UCSD-AML1 (cell line): ENCODE measurements around the gene GMCL1.
"Not testable (repeated sequence)": the region's sequence is repeated elsewhere in the genome, so short reads cannot be mapped to it uniquely, and the experiment has no call there.

Source experiments
- DNase-seq: peaks from one replicate; lab custom pipeline; 2025; ENCODE audit not compliant: unreplicated experiment; lab: John Stamatoyannopoulos, UW

GMCL1 gene, protein sequence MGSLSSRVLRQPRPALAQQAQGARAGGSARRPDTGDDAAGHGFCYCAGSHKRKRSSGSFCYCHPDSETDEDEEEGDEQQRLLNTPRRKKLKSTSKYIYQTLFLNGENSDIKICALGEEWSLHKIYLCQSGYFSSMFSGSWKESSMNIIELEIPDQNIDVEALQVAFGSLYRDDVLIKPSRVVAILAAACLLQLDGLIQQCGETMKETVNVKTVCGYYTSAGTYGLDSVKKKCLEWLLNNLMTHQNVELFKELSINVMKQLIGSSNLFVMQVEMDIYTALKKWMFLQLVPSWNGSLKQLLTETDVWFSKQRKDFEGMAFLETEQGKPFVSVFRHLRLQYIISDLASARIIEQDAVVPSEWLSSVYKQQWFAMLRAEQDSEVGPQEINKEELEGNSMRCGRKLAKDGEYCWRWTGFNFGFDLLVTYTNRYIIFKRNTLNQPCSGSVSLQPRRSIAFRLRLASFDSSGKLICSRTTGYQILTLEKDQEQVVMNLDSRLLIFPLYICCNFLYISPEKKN

DNA sequence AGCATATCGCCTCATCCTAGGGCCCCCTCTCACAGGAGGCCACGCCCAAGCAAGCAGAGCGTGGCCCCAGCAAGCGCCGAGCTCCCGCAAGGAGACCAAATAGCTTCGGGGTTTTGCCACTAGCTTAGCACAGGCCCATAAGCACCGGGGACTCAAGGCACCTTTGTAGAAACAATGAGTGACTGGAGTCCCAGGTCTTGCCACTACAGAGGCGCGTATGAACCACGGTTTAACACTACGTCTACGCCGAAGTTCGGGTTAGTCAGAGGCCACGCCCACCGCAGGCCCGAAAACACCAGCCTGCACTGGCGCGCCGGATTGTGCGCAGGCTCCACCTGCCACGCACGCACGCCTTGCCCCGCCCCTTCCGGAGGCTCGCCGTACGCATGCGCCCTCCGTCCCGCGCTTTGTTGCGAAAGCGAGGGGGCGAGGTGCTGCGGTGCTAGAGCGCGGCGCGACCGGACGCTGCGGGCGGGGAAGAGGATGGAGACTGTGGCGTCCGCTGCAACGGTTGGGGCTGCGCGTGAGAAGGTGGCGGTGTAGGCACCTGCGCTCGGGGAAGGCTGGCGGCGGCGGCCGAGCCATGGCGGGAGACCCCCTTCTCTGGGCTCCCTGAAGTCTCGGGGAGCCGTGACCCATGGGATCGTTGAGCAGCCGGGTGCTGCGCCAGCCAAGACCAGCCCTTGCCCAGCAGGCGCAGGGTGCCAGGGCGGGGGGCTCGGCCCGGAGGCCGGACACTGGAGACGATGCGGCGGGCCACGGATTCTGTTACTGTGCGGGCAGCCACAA lies at the start of gene GMCL1:
Gene GMCL1, plus strand, starts transcription at position 405 of the 789 bp plus-strand sequence. Its CDS starts 233 bp downstream, at position 638.
- DNase-seq: peak; percentile 97

DNA sequence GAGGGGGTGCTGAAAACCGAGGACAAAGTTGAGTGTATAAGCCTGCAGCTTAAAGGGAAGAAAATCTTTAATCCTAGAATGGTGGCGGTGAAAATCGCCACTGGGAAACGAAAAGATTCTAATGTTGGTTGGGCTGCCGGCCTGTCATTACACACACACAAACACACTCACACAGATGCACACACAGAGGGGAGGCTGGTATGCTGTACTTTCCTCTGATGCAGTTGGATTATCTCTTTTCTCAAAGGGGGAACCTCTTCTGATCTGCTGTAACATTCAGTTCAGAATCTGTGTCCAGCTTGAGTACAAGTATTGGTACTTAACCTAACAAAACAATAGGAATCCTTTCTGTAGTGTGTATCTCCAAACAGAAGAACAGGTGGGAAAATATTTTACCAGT lies 48.5 kb upstream of the GMCL1 start:
- no peak for DNase-seq

DNA sequence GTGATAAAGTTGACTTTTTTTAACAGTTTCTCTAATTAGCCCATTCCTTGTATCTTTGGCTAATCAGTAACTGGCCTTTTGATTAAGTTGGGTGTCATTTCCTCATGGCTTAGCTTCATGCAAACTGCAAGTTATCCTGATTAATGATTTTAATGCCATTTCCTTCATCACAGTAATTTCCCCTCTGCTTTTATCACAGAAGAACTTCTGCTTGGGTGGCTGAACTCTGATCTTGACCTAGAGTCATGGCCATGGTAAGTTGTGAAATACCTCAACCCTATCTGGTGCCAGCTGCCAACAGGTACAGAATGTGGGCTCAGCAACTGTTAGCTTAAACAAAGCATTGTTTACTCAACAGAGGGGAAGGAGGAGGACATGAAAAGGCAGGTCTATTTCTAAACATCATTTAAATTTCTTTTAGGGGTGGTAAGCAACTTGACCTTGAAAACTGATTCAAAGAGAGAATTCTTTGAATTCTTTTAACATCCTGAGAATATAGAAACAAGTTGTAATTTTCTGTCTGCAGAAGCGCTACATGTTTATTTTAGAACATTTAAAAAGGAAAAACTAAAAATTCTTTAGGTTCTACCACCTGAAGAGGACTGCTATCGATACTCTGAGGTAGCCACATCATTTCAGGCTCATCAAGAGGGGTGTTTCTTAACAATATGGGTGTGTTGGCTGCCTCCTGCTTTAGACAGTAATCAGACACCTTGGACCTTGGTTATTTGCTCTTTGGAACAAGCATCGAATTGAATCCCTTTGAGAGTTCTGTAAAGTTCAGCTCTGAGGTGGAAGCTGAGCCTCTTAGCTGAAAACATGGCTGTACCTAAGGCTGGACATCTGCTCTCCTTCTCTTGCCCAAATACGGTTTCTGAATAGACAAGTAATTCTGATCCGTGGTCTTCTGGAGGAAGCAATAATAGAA lies 47.9 kb upstream of the GMCL1 start:
- DNase-seq: no peak

DNA sequence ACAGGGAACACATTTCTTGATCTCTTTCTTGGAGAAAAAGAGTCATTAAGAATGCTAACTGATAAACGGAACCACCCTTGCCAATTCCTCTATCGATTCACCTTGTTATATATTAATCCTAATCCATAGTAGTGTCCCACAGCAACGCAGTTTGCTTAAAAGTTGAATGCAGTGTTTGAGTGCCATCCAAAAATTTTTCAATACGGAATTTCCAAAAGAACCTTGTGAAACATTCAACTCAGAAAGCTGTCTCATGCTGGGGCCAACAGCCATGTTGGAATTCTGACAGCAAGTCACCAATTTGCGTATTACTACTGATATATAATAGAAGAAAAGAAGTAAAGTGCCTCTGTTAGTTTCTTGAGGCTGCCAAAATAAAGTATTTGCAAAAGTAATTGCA lies 45.2 kb upstream of the GMCL1 start:
- DNase-seq: no peak

DNA sequence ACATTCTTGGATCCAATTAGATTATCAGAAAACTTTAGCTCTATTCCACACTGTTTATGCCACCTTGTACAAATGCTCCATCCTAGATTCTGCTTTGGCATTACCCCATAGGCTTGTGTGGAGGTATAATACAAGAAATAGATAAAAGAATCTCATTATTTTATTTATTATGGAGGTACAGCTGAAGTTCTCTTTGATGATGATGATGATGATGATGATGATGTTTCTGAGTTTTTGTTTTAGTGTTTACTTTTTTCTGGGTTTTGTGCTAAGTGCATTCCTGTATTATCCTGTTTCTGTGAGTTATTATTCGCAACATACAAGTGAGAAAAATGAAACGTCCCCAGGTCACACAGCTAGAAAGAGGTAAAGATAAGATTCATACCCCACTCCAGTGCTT lies 44.1 kb upstream of the GMCL1 start:
- no peak for DNase-seq

DNA sequence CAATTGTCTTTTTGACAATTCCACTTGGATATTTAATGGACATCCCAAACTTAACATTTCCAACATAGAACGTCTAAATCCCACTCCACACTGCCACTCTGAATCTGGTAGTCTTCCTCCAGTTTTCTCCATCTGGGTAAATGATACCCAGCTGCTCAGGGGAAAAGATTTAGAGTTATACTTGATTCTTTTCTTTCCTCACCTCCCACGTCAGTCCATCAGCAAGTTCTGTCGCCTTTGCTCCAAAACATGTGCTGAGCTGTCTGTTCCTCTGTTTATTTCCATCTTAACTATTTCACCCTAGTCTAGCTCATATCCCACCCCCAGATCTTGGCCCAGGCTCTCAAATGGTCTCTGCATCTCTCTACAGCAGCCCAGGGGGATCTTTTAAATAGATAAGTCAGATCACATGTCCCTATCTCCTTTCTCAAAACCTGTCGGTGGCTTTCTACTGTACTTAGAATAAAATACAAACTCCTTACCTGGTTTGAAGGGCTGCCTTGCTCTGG lies 43.4 kb upstream of the GMCL1 start:
- no peak for DNase-seq

DNA sequence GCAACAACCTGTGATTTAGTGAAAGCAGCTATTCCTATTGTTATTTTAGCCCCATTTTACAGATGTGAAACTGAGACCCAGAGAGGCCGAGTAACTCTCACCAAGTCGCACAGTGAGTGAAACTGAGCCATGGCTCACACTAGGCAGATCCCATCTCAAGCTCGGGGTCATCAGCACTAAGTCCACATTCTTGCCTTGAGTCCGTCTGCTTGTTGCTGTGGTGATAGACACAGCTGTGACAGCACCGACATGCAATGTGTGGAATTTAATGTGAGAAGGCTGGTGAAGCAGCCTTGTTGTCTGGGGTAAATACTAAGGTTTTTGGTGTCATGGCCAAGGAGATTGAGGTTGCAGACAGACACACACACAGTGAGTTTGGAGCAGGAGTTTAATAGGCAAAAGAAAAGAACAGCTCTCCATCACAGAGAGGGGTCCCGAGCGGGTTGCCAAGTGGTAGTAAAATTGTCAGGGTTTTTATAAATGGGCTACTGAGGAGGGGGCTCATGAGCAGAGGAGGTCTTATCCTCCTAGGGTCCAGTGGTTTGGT lies 40.2 kb upstream of the GMCL1 start:
- no peak for DNase-seq

DNA sequence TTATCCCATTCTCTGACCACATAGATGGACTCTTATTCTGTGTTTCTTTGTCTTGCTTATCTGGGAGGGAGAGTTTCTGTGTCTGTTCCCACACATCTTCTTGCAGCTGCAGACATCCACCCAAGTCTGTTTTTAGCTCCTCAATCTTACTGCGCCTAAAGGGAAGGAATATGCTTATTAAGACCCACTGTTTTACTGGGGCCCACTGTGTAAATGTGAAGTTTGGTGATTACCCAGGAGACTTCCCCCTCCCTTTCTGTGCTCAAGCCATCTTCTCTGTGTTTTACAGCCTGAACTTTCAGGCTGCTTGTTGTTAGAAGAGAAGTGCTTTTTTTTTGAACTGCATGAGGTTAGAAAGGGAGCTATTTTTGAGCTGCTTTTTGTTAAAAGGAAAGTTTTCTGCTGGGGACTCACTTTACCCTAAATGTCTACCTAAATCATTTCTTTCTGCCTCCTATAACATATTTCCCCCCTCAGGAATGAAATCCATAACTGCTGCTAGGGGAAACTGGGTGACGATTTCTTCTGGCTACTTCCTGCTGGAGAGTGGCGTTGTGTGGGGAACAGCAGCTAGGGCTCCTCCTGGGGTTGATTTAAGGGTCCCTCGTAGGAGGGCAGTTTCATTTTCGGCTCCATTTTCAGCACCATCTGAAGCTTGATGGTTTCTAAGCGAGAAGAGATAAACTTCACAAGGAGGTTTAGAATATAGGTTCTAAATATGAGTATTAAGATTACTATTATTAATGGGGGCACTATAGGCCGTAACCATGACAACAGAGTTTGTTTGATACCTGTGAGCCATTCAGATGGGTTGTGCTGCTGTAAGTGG lies 39.5 kb upstream of the GMCL1 start:
- no peak for DNase-seq

DNA sequence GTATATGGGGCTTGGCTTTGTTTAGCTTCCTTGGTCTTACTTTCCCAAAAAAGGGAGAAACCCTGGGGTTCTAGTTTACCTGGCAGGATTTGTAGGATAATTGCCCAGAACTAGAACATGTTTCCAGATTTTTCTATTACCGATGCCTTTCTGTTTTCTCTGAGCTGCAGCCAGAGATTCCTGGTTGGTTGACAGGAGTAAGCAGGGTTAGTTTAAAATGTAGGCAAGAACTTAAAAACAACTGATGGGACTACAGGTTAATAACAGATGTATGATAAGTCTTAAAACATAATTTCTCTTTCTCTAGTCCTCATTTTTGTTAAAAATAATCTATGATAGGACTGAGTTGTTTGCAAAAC lies 38.9 kb upstream of the GMCL1 start:
- DNase-seq: no peak

DNA sequence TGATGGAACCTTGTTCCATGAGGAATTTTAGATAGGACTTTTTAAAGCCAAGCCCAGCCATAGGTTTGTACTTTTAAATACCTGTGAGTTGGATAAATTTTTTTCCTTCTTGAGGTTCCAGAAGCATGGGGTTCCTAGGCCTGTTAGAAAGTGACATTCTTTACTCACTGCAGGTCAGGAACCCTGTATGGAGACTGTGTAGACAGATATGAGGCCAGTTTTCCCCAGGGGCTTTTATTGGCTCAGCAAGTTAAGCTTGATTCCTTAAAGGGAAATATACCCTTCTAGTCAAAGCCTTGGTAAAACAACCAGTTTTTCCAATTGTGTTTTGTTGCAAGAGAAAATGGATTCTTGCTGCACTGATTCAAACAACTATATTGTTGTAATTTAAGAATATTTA lies 38.4 kb upstream of the GMCL1 start:
- DNase-seq: no peak

DNA sequence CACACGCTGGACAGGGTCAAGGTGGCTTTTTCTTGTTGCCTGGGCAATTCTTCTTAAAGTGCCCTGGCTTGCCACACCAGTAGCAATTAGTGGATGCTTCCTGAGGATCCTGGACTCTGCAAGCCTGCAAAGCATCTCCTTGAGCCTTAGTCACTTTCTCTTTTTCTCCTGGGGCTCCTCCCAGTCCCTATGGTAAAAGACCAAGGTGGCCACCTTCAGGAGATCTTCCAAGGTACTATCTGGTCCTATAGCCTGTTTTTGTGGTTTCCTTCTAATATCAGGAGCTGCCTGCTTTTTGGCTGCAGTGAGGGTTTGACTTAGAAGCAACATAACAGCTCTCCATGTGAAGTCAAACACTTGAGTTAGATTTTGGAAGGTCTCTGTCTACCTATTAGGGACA lies 33.3 kb upstream of the GMCL1 start:
- no peak for DNase-seq

DNA sequence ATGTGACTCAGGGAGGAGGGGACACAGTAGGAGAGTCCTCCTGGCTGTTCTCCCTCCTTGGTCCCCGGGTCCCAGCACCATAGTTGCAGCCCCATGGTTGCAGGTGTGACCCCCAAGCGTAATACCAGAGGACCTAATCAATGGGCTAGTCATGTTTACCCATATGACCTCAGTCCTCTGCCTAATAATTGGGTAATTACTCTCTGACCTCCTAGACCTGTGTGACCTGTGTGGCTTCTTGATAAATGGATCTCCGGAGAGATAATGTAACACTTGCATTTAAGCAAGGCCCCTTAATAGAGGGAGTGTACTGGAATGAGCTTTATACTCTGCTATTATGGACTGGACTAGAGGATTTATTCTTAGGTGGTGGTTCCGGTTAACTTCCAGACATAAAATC lies 32.2 kb upstream of the GMCL1 start:
- no peak for DNase-seq

DNA sequence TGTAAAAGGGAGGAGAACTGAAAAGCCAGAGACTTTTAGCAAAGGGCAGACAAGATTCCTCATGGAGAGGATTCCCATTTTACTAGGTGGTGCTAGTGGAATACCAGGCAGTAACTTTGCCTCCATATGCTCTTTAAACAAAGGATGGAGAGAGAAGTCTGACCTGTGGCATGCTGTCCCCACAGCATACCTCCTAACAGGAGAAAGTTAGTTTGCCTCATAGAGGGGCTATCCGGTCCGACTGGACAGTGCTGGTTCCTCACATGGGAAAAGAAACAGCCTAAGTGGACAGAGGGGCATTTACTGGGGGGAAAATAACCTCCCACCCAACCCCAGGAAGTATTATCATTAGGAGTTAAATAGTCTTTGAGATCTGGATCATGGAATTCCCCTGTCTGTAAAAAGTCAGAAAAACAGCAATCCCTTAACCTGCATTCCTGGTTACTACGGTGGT lies 31.6 kb upstream of the GMCL1 start:
- no peak for DNase-seq

DNA sequence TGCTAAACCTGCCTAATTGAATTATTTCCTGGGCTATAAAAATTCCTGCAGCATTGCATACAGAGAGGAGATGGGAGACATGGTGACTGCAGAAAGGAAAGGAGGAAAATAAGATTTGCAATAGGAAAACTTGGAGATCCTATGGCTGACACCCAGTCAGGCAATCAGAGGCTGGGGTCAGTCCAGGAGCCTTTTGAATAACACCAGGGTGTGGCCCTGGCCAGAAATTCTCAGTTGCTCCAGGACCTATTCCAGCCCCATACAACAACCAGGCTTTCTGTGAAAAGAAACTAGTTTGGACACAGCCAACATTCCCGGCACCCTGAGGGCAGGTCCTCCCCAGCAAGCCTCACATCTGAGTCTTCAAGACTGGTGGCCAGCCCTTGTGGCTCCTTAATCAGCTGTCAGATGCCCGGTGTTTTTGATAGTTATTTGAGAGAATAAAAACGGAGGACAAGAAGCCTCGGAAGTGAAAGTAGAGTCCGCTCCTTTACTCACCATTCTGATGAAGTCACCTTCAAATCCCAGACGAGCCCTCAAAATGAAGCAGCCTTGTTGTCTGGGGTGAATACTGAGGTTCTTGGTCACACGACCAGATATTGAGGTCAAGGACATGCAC lies 31.1 kb upstream of the GMCL1 start:
- no peak for DNase-seq

DNA sequence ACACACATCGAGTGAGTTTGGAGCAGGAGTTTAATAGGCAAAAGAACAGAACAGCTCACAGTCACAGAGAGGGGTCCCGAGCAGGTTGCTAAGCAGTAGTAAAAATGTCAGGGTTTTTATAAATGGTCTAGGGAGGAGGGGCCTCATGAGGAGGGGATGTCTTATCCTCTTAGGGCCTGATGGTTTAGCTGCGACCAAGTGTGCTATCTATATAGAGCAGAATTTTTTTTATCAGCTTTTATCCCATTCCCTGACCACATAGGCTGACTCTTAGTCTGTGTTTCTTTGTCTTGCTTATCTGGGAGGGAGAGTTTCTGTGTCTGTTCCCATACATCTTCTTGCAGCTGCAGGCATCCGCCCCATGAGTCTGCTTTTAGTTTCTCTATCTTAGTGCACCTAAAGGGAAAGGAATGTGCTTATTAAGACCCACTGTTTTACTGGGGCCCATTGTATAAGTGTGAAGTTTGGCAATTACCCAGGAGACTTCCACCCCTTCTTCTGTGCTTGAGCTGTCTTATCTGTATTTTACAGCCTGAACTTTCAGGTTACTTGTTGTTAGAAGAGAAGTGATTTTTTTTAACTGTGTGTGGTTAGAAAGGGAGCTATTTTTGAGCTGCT lies 30.4 kb upstream of the GMCL1 start:
- DNase-seq: no peak

DNA sequence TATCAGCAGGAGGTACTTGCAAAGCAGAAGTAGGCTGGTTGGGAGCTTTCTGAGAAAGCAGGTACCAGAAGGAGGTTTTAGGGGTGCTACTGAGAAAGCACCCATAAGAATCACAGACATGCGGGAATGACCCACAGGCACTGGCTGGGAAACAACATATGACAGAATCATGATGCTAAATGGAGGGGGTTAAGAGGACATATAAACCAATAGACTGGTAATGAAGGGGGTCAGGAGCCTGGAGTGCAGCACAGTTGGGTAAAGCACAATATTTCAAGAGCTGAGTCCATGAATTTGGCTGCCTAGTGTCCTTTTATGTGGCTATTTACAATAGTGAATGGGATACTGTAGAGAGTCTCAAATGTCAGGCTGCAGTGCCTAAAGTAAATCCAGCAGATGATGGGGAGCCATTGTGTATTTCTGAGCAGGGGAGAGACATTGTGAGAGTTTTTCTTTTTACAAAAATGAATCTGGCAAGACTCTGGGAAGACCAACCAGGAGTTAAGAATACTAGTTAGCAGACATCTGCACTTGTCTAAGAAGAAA lies 27.6 kb upstream of the GMCL1 start:
- no peak for DNase-seq

DNA sequence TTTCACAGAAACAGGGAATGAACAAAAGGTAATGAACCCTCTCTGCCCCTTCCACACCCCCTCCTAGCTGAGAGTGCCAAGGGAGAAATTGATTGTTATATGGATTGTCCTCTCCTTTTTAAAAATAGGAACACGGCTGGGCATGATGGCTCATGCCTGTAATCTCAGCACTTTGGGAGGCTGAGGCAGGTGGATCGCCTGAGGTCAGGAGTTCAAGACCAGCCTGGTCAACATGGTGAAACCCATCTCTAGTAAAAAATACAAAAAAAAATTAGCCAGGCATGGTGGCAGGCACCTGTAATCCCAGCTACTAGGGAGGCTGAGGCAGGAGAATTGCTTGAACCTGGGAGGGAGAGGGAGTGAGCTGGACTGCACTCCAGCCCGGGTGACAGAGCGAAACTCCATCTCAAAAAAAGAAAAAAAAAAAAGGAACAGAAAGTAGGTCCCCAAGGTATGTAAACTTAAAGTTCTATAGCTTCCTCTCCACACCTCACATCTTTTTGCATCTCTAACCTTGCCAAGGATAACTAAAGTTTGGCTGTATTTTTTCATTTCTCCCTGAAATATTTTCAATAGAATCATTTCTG lies 26.6 kb upstream of the GMCL1 start:
- DNase-seq: not testable (repeated sequence)

DNA sequence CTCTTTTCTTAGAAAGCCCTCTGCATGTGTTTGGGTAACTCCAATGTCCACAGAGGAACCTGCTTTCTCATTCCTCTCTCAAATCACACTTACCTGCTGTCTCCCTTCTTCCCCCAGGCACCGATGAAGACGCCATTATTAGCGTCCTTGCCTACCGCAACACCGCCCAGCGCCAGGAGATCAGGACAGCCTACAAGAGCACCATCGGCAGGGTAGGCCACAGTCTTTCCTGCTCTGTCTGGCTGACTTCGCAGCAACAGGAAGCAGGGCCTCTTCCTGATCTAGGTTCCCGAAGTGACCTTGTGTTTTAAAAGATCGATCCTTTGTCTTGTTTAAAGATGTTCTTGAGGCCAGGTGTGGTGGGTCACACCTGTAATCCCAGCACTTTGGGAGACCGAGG lies 25.0 kb upstream of the GMCL1 start:
- peak; percentile 48 for DNase-seq
